Stimulated activated CD4-positive, alpha-beta T cell treated with anti-CD3 and anti-CD28 coated beads, Interleukin-1b, Interleukin-23, amount 100 ng/mL, for 48 hours (primary cell): Measurements from ENCODE around the gene SLC22A3.

Source experiments
- DNase-seq: peaks from one replicate; pipeline ENCODE4 v3.0.0-alpha.2; 2020

SLC22A3 gene

GRCh38 chr6:160418370-160418769 lies 70.2 kb downstream of the SLC22A3 start:
- DNase-seq: no peak

GRCh38 chr6:160419488-160419887 lies 71.3 kb downstream of the SLC22A3 start:
- DNase-seq: no peak

GRCh38 chr6:160420253-160420968 lies 72.2 kb downstream of the SLC22A3 start:
- no peak for DNase-seq

- DNase-seq: no peak
Observed at GRCh38 chr6:160420969-160421556, 72.9 kb downstream of the SLC22A3 start.

GRCh38 chr6:160421854-160422253 lies 73.7 kb downstream of the SLC22A3 start:
- DNase-seq: no peak

- no peak for DNase-seq
Observed at GRCh38 chr6:160424256-160424655, 76.1 kb downstream of the SLC22A3 start.

GRCh38 chr6:160426136-160426535 lies 78.0 kb downstream of the SLC22A3 start:
- no peak for DNase-seq

- no peak for DNase-seq
Observed at GRCh38 chr6:160427312-160428068, 79.3 kb downstream of the SLC22A3 start.

GRCh38 chr6:160428069-160428430 lies 79.9 kb downstream of the SLC22A3 start:
- no peak for DNase-seq

- no peak for DNase-seq
Observed at GRCh38 chr6:160428818-160429619, 80.8 kb downstream of the SLC22A3 start.

- DNase-seq: no peak
Observed at GRCh38 chr6:160429620-160429895, 81.4 kb downstream of the SLC22A3 start.

- no peak for DNase-seq
Observed at GRCh38 chr6:160430203-160430602, 82.0 kb downstream of the SLC22A3 start.

GRCh38 chr6:160430751-160431150 lies 82.6 kb downstream of the SLC22A3 start:
- DNase-seq: no peak

- no peak for DNase-seq
Observed at GRCh38 chr6:160431226-160431625, 83.0 kb downstream of the SLC22A3 start.

GRCh38 chr6:160431791-160432404 lies 83.7 kb downstream of the SLC22A3 start:
- DNase-seq: no peak

GRCh38 chr6:160435935-160436334 lies 87.8 kb downstream of the SLC22A3 start:
- no peak for DNase-seq

GRCh38 chr6:160437154-160437553 lies 89.0 kb downstream of the SLC22A3 start:
- no peak for DNase-seq

GRCh38 chr6:160437775-160438174 lies 89.6 kb downstream of the SLC22A3 start:
- no peak for DNase-seq

GRCh38 chr6:160438481-160438880 lies 90.3 kb downstream of the SLC22A3 start:
- no peak for DNase-seq

GRCh38 chr6:160439751-160440150 lies 91.6 kb downstream of the SLC22A3 start:
- DNase-seq: no peak

- no peak for DNase-seq
Observed at GRCh38 chr6:160442151-160442550, 94.0 kb downstream of the SLC22A3 start.

- no peak for DNase-seq
Observed at GRCh38 chr6:160445130-160445529, 97.0 kb downstream of the SLC22A3 start.

GRCh38 chr6:160447350-160447749 lies 99.2 kb downstream of the SLC22A3 start:
- no peak for DNase-seq
